Measurements from ENCODE around the gene PWP2.

- no peak for TF ChIP-seq CTCF (tag by site-specific recombination; IDR thresholded peaks at IDR 0.05)
- TF ChIP-seq, protein P1, sequence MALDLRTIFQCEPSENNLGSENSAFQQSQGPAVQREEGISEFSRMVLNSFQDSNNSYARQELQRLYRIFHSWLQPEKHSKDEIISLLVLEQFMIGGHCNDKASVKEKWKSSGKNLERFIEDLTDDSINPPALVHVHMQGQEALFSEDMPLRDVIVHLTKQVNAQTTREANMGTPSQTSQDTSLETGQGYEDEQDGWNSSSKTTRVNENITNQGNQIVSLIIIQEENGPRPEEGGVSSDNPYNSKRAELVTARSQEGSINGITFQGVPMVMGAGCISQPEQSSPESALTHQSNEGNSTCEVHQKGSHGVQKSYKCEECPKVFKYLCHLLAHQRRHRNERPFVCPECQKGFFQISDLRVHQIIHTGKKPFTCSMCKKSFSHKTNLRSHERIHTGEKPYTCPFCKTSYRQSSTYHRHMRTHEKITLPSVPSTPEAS (tag by site-specific recombination; IDR thresholded peaks at IDR 0.05), result no peak
- TF ChIP-seq, protein P2, sequence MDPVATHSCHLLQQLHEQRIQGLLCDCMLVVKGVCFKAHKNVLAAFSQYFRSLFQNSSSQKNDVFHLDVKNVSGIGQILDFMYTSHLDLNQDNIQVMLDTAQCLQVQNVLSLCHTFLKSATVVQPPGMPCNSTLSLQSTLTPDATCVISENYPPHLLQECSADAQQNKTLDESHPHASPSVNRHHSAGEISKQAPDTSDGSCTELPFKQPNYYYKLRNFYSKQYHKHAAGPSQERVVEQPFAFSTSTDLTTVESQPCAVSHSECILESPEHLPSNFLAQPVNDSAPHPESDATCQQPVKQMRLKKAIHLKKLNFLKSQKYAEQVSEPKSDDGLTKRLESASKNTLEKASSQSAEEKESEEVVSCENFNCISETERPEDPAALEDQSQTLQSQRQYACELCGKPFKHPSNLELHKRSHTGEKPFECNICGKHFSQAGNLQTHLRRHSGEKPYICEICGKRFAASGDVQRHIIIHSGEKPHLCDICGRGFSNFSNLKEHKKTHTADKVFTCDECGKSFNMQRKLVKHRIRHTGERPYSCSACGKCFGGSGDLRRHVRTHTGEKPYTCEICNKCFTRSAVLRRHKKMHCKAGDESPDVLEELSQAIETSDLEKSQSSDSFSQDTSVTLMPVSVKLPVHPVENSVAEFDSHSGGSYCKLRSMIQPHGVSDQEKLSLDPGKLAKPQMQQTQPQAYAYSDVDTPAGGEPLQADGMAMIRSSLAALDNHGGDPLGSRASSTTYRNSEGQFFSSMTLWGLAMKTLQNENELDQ (tag by site-specific recombination; IDR thresholded peaks at IDR 0.05; ENCODE audit: low read depth), result no peak
- TF ChIP-seq ZNF843 (tag by site-specific recombination; IDR thresholded peaks at IDR 0.05), result no peak
- TF ChIP-seq ZBTB26 (tag by site-specific recombination; optimal IDR thresholded peaks at IDR 0.05), result no peak
- no peak for TF ChIP-seq ZNF292 (tag by site-specific recombination; IDR thresholded peaks at IDR 0.05; ENCODE audit: borderline replicate concordance, low read depth)
Measured at GRCh38 chr21:44064852-44065403, 42.3 kb upstream of the PWP2 start.

Data from HEK293 (cell line).